ENCODE data around the gene C1orf56. TPM values are rescaled to one million over a fixed set of nuclear protein-coding genes. Genes with fewer than 3 reads are reported as not detected.
A peak's percentile ranks its signal among the peaks of the same experiment; 100 is the strongest.

The C1orf56 gene
- total and polyA plus RNA-seq, 10 of the 15 experiments (the other 5 are each of a cell fraction or from before 2014, with no cell fraction given) = 0.22 to 15.5 (median 1.5) TPM

GRCh38 chr1:151060657-151061421, 13.3 kb downstream of the C1orf56 start:
- Histone ChIP-seq H3K9ac (ENCODE audit: control insufficient read depth, insufficient read depth, low read length) (peak overlapping the region; percentile 94), H3K9me3 (replicated peaks; ENCODE audit: control insufficient read depth, insufficient read depth, low read length) (no peaks in the 10 kb centered on the region), H3K36me3 (ENCODE audit: control insufficient read depth in 2 of 2, insufficient read depth in 2 of 2, low read length in 1 of 2) (peaks cover 0 to 7% of the 10 kb centered on the region in 2 experiments; a peak in 2 of 4 replicates), H3K79me2 (ENCODE audit: control insufficient read depth, insufficient read depth, low read length) (peaks cover 45% of the 10 kb centered on the region), H3K27me3 (replicated peaks in 1 of 2; ENCODE audit: control insufficient read depth in 2 of 2, insufficient read depth in 2 of 2, low read length in 1 of 2) (no peaks in the 10 kb centered on the region), H3K27ac (ENCODE audit: control insufficient read depth, insufficient read depth) (peak overlapping the region; percentile 97), H2AFZ (ENCODE audit: control insufficient read depth, low read depth, low read length) (peak overlapping the region; percentile 95), H3K4me1 (ENCODE audit: control insufficient read depth, insufficient read depth, low read length) (peaks cover 21% of the 10 kb centered on the region), H3K4me2 (ENCODE audit: control insufficient read depth, insufficient read depth) (peak overlapping the region; percentile 73), H4K20me1 (ENCODE audit: control insufficient read depth, insufficient read depth) (peaks cover 3% of the 10 kb centered on the region; the same call in 1 of the 2 replicates), H3K4me3 (peak overlapping the region; percentile 93)
- intact Hi-C loops (cut with micrococcal nuclease; ENCODE audit: unreplicated experiment) = no loop called here
- ChIA-PET SMC1A (ENCODE audit: uncharacterized antibody, unreplicated experiment) (interaction anchor here (0.6 to 3.6 kb wide), 8 partner anchors 10 to 96 kb away, joined by 3 to 22 read pairs (median 8); partner anchors contain the start of genes C1orf56, GABPB2 and TNFAIP8L2), RAD21 (ENCODE audit: unreplicated experiment) (interaction anchor here (0.9 to 1.9 kb wide), 4 partner anchors 10 to 220 kb away, joined by 3 to 7 read pairs (median 4); partner anchors contain the start of gene GABPB2), CTCF (interaction anchor here (0.6 to 7.4 kb wide), 16 partner anchors 7 to 364 kb away, joined by 3 to 76 read pairs (median 4); partner anchors contain the start of genes C1orf56, GABPB2, GOLPH3L and MINDY1), POLR2A (interaction anchor here (0.6 to 5.8 kb wide), 7 partner anchors 10 to 481 kb away, joined by 3 to 65 read pairs (median 5); partner anchors contain the start of genes C1orf56, GABPB2, MCL1 and VPS72)
- BruUV-seq (replicated peaks) = TSS peak; percentile 49
- in situ Hi-C loops (cut with MboI) = no loop called here
- no peak for ATAC-seq
- TF ChIP-seq RAD21 (IDR thresholded peaks at IDR 0.05; ENCODE audit: insufficient read depth, low read depth, low read length) (0 out of 2 replicates have a peak, but pooled peaks have one; percentile 2), KLF5 (IDR thresholded peaks at IDR 0.05; ENCODE audit: partially characterized antibody) (no peak)
- no peak for FAIRE-seq
- whole genome bisulfite sequencing (ENCODE audit: insufficient coverage, insufficient replicate concordance, low lambda C conversion rate, missing lambda C conversion rate) = 58% methylated on average over 4 of the region's 4 CpGs
- no peak for DNase-seq (ENCODE audit: low read depth, low spot score)

DNA sequence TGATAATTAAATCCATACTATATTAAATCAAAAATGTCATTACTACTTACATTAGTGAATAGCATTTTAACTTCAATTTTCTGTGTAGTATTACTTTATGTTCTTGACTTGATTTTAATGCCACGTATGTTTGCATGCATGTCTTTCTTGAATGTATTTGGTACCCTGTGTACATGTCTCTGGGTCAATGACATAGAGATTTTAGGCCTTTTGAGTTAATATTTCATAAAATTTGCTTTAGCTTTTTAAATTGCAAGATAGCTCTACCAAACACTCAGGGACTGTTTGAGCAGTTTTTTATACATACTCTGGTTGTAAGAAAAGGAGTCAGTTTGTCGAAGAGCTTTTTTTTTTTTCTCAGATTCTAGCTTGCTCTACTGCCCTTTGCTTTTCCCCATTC, 14.2 kb downstream of the C1orf56 start:
- no peaks in the 10 kb centered on the region for H3K9me3 ChIP-seq (replicated peaks; ENCODE audit: control insufficient read depth, insufficient read depth, low read length)
- ChIA-PET SMC1A (ENCODE audit: uncharacterized antibody, unreplicated experiment) (interaction anchor here (1.3 to 3.1 kb wide), 5 partner anchors 9 to 95 kb away, joined by 3 to 22 read pairs (median 6); partner anchors contain the start of genes C1orf56, GABPB2 and TNFAIP8L2), RAD21 (ENCODE audit: unreplicated experiment) (interaction anchor here (0.7 to 1.8 kb wide), 4 partner anchors 9 to 162 kb away, joined by 3 to 7 read pairs (median 4); partner anchors contain the start of genes GABPB2 and TNFAIP8L2), POLR2A (interaction anchor here (0.6 to 5.8 kb wide), 4 partner anchors 9 to 128 kb away, joined by 3 to 65 read pairs (median 20); partner anchors contain the start of genes C1orf56, GABPB2 and VPS72), CTCF (interaction anchor here (0.6 to 7.4 kb wide), 8 partner anchors 9 to 95 kb away, joined by 3 to 76 read pairs (median 8); partner anchors contain the start of genes C1orf56, GABPB2, MINDY1 and TNFAIP8L2)
- no peak overlapping the region for H3K9ac ChIP-seq (ENCODE audit: control insufficient read depth, insufficient read depth, low read length)
- WGBS (ENCODE audit: insufficient coverage, insufficient replicate concordance, low lambda C conversion rate, missing lambda C conversion rate) = 87% methylated on average over 2 of the region's 2 CpGs
- no peak overlapping the region for H3K4me2 ChIP-seq (ENCODE audit: control insufficient read depth, insufficient read depth)
- H3K27ac ChIP-seq (ENCODE audit: control insufficient read depth, insufficient read depth) = no peak overlapping the region
- H3K27me3 ChIP-seq (replicated peaks in 1 of 2; ENCODE audit: control insufficient read depth in 2 of 2, insufficient read depth in 2 of 2, low read length in 1 of 2) = no peaks in the 10 kb centered on the region
- peaks cover 0 to 3% of the 10 kb centered on the region in 2 experiments; a peak in 2 of 4 replicates for H3K36me3 ChIP-seq (ENCODE audit: control insufficient read depth in 2 of 2, insufficient read depth in 2 of 2, low read length in 1 of 2)
- peaks cover 37% of the 10 kb centered on the region for H3K79me2 ChIP-seq (ENCODE audit: control insufficient read depth, insufficient read depth, low read length)
- peaks cover 13% of the 10 kb centered on the region for H3K4me1 ChIP-seq (ENCODE audit: control insufficient read depth, insufficient read depth, low read length)
- DNase-seq (ENCODE audit: low read depth, low spot score) (no peak), ATAC-seq (no peak), FAIRE-seq (no peak)
- BruUV-seq (replicated peaks) = no TSS peak
- H4K20me1 ChIP-seq (ENCODE audit: control insufficient read depth, insufficient read depth) = no peaks in the 10 kb centered on the region
- in situ Hi-C loops (cut with MboI) = no loop called here
- no peak overlapping the region for H3K4me3 ChIP-seq
- intact Hi-C loops (cut with micrococcal nuclease; ENCODE audit: unreplicated experiment) = no loop called here
- H2AFZ ChIP-seq (ENCODE audit: control insufficient read depth, low read depth, low read length) = no peak overlapping the region
- TF ChIP-seq IRF4 (IDR thresholded peaks at IDR 0.05; ENCODE audit: low read depth, low read length) (no peak), GABPA (IDR thresholded peaks at IDR 0.05; ENCODE audit: low read depth) (no peak), WRNIP1 (IDR thresholded peaks at IDR 0.05; ENCODE audit: borderline replicate concordance, low read depth, low read length) (no peak), ZBTB11 (CRISPR knock-in tag; IDR thresholded peaks at IDR 0.05) (no peak), BACH1 (IDR thresholded peaks at IDR 0.05; ENCODE audit: borderline replicate concordance) (no peak), ATF7 (IDR thresholded peaks at IDR 0.05; ENCODE audit: low read depth) (no peak), CEBPB (IDR thresholded peaks at IDR 0.05; ENCODE audit: borderline replicate concordance in 1 of 2, low read depth in 2 of 2, low read length in 2 of 2) (no peak), EZH2 (IDR thresholded peaks at IDR 0.05; ENCODE audit: borderline replicate concordance, control insufficient read depth, low read depth, low read length) (no peak), RB1 (IDR thresholded peaks at IDR 0.05; ENCODE audit: borderline replicate concordance) (no peak)

Measured in GM12878 (cell line).